Brain pericyte (primary cell): ENCODE data around the gene C11orf52.

Source experiments
- DNase-seq: peaks from one replicate; pipeline ENCODE4 v3.0.0-alpha.2; 2012; ENCODE audit warnings: low read depth, low spot score

The C11orf52 gene

GRCh38 chr11:111938687-111939160 is 20.0 kb downstream of the C11orf52 start:
- no peak for DNase-seq

- DNase-seq: no peak
Measured at GRCh38 chr11:111939836-111940604, 21.3 kb downstream of the C11orf52 start.

GRCh38 chr11:111941963-111942362 is 23.2 kb downstream of the C11orf52 start:
- no peak for DNase-seq

DNA sequence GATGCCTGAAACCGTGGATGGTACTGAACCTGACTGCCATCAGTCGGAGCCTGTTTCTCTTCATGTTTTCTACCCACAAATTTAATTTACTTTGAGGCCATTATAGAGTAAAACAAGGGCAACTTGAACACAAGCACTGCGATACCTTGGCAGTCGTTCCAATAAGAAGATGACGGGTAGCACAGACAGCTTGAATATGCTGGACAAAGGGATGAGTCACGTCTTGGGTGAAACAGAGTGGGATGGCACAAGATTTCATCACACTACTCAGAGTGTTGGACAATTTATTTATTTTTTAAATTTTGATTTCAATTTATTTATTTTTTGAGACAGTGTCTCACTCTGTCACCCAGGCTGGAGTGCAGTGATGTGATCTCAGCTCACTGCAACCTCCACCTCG is 24.1 kb downstream of the C11orf52 start:
- no peak for DNase-seq

GRCh38 chr11:111944139-111944538 is 25.4 kb downstream of the C11orf52 start:
- DNase-seq: no peak

DNA sequence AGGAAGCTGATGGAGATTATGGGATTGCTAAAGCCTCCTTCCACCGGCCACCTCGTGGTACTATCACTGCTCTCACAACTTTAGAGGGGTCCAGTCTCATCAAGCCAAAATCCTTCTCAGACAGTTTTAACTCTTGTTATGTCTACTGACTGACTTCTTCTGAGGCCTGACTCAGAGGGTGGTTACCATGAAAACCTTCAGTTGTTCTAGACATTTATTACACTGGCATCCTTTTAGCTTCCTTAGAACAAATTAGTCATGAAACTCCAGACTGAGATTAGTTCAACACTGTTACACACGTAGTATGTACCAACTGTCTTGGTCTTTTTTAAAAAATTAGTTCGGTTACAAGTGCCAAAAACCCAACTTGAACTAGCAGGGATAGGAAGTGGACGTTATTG is 25.9 kb downstream of the C11orf52 start:
- DNase-seq: no peak

GRCh38 chr11:111945198-111945597 is 26.5 kb downstream of the C11orf52 start:
- no peak for DNase-seq

DNA sequence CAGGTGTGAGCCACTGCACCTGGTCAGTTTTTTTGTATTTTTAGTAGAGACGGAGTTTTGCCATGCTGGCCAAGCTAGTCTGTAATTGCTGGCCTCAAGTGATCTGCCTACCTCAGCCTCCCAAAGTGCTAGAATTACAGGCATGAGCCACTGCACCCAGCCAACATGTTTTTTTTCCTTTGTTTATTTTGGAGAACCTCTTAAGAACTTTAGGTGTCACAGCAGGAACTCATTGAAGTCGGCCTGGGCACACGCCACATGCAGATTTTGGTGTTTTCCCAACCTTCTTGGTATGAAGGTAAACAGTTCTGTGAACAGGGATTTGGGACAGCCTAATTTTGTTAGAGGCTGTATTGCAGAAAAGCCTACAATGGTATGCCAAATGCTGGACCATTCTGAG is 27.8 kb downstream of the C11orf52 start:
- DNase-seq: no peak

DNA sequence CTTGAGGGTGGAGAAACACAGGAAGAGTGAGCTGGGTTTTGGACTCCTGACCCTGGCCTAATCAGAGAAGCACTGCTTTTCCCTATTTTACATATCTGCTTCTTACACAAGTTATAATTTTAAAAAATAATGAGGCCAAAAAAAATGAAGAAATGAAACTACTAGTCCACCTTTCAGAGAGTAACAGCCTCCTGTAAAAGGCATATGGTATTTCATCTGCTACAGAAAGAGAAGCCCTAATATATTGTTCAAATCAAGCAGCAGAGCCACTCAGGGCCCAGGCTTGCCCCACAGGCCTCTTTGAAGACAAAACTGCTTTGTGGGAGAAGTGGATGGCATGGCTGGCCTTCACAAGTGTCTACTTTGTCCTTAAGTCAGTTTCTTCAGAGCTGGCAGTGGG is 28.4 kb downstream of the C11orf52 start:
- no peak for DNase-seq

DNA sequence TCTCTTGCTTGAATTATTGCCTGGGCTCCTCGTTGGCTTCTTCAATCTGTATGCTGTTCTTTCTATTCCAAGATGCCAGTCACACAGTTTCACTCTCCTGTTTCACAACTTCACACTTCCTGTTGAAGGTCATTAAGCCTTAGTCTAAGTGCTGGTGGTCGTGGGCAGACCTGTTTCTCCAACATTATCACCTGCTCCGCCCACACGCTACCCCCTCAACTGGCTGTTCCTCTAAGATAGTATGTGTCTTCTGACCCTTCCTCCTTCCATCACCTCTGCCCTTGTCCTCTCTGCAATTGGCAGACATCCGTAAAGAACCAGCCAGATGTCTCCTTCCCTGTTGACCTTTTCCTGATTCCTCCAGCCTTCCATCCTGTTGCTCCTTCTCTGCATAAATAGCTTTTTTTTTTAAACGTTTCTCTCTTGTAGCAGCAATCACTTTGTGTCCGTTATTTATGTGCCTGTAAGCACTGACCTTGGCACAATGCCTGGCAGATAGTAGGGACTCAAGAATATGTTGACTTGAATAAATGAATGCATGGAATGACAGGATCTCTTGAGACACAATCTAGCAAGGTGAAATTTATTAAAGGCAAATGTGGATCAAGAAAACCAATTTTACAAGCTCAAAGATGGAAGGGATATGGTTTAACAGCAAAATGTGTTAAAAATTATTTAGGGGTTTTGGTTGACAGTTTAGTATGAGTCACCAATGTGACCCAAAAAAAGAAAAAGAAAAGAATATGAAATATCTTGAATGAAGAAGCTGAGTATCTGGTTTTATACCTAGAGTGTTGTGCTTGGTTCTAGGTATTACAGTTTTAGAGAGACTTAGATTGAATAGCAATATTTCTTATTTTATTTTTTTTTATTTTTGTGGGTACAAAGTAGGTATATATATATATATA is 31.1 kb downstream of the C11orf52 start:
- DNase-seq: no peak

- no peak for DNase-seq
Measured at GRCh38 chr11:111951565-111951964, 32.9 kb downstream of the C11orf52 start.

DNA sequence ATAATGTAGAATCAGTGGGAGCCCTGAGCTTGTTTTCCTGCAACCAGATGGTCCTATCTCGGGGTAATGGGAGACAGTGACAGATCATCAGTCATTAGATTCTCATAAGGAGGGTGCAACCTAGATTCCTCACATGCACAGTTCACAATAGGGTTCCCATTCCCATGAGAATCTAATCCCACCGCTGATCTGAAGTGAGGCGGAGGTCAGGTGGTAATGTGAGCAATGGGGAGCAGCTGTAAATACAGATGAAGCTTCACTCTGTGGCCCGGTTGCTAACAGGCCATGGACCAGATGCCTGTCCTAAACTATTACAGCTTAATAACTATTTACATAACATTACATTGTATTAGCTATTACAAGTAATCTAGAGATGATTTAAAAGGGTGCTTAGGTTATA is 35.4 kb downstream of the C11orf52 start:
- no peak for DNase-seq

- no peak for DNase-seq
Measured at GRCh38 chr11:111957663-111958444, 39.1 kb downstream of the C11orf52 start.

DNA sequence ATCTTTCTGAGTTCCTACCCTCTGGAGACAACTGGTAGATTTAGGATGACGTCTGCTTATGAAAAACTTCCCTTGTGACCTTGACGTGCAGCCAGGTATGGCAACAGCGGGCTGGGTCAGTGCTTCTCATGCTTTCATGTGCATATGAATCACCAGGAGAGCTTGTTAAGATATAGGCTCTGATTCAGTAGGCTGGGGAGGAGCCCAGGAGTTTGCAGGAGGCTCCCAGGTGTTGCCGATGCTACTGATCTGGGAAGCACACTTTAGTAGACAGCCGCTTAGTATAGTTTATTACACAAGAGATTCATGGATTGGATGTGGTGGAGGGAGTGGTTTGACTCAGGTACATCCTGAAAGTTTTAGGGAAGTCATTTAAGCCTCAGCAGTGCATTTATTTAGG is 42.2 kb downstream of the C11orf52 start:
- DNase-seq: no peak

DNA sequence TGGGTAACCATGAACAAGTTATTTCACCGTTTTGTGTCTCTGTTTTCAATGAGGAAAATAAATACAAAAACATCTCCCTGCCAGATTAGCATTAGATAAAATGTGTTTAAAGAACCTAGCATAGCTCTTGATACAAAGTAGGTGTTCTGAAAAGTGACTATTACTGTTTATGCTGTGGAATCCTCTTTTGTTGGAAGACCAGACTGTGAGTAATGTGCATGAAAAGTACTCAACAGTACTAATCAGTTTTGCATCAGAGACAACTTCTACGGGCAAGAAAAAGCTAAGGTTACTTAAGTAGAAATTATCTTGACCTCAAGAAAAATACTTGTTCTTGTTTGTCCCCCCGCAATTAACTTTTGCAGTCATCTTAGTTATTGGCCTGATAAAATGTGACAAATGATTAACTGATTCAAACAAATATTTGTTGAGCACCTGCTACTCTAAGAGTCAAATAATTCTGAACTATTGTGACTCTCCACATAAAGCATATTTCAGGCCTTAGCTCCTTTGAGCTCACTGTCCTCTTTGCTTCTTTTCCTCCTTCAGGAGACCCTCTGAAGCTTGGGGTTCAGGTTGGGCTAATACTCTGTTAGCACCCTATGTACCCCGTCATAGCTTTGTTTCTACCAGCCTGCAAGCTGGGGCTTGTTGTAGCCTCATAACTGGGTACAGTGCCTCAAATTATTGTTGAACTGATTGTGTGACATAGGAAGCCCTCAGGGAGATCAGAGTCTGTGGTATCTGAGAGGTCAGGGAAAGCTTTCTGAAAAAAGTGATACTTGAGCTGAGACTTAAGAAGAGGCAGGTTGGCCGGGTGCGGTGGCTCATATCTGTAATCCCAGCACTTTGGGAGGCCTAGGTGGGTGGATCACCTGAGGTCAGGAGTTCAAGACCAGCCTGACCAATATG is 42.9 kb downstream of the C11orf52 start:
- no peak for DNase-seq

- no peak for DNase-seq
Measured at GRCh38 chr11:111963931-111964340, 45.2 kb downstream of the C11orf52 start.

GRCh38 chr11:111966678-111967077 is 48.0 kb downstream of the C11orf52 start:
- DNase-seq: no peak

DNA sequence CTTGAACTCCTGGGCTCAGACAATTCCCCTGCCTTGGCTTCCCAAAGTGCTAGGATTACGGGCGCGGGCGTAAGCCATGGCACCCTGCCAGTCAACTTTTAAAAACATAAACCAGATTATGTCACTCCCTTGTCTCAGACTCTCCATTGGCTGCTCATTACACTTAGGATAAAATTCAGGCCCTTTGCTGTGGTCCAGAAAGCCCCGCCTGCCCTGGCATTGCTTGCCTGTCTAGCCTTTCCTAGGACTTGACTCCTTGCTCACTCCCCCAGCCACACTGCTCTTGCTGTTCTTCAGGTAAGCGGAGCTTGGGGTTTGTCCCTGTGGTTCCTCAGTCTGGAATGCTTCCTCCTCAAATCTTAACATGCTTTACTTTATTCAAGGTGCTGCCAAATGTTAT is 48.9 kb downstream of the C11orf52 start:
- no peak for DNase-seq

- DNase-seq: no peak
Measured at GRCh38 chr11:111969344-111969743, 50.6 kb downstream of the C11orf52 start.

GRCh38 chr11:111974446-111974845 is 55.7 kb downstream of the C11orf52 start:
- no peak for DNase-seq
